ENCODE data around the gene SPPL2A. TPM values are rescaled to one million over a fixed set of nuclear protein-coding genes. Genes with fewer than 3 reads are reported as not detected.
"Not testable (repeated sequence)": the region's sequence is repeated elsewhere in the genome, so short reads cannot be mapped to it uniquely, and the experiment has no call there.

The SPPL2A gene
- total RNA-seq, 1 donor from 2014 or later, result 55.0 TPM

- no peak overlapping the region for H3K4me3 Mint-ChIP-seq
- H3K4me1 Mint-ChIP-seq, result no peaks in the 10 kb centered on the region
- peaks cover 4% of the 10 kb centered on the region for H3K36me3 Mint-ChIP-seq (ENCODE audit: low read depth)
- H3K9me3 Mint-ChIP-seq, result no peaks in the 10 kb centered on the region
- no peak for DNase-seq (ENCODE audit: low read depth, low spot score)
- H3K27ac Mint-ChIP-seq (ENCODE audit: unreplicated experiment), result no peak overlapping the region
- no peak for TF ChIP-seq CTCF (conservative IDR thresholded peaks at IDR 0.05)
- H3K27me3 Mint-ChIP-seq (ENCODE audit: low read depth), result no peaks in the 10 kb centered on the region
Observed at GRCh38 chr15:50702762-50703334, 62.7 kb downstream of the SPPL2A start.

- Mint-ChIP-seq H3K4me3 (no peak overlapping the region), H3K4me1 (no peaks in the 10 kb centered on the region), H3K9me3 (no peaks in the 10 kb centered on the region), H3K36me3 (ENCODE audit: low read depth) (no peaks in the 10 kb centered on the region), H3K27me3 (ENCODE audit: low read depth) (no peaks in the 10 kb centered on the region), H3K27ac (ENCODE audit: unreplicated experiment) (no peak overlapping the region)
- no peak for DNase-seq (ENCODE audit: low read depth, low spot score)
- TF ChIP-seq CTCF (conservative IDR thresholded peaks at IDR 0.05), result no peak
Observed at GRCh38 chr15:50698101-50698500, 67.4 kb downstream of the SPPL2A start.

- no peak for TF ChIP-seq CTCF (conservative IDR thresholded peaks at IDR 0.05)
- no peaks in the 10 kb centered on the region for H3K27me3 Mint-ChIP-seq (ENCODE audit: low read depth)
Observed at GRCh38 chr15:50697109-50697797, 68.3 kb downstream of the SPPL2A start.

GRCh38 chr15:50694634-50695165 lies 70.8 kb downstream of the SPPL2A start:
- H3K27me3 Mint-ChIP-seq (ENCODE audit: low read depth); H3K4me3 Mint-ChIP-seq; H3K9me3 Mint-ChIP-seq; H3K36me3 Mint-ChIP-seq (ENCODE audit: low read depth); DNase-seq (ENCODE audit: low read depth, low spot score); H3K4me1 Mint-ChIP-seq; H3K27ac Mint-ChIP-seq (ENCODE audit: unreplicated experiment): not testable (repeated sequence)

More at GRCh38 chr15:50697109-50697797, 68.3 kb downstream of the SPPL2A start:
- Mint-ChIP-seq H3K36me3 (ENCODE audit: low read depth) (no peaks in the 10 kb centered on the region), H3K27ac (ENCODE audit: unreplicated experiment) (no peak overlapping the region), H3K9me3 (no peaks in the 10 kb centered on the region), H3K4me1 (no peaks in the 10 kb centered on the region), H3K4me3 (no peak overlapping the region)
- no peak for DNase-seq (ENCODE audit: low read depth, low spot score)

GRCh38 chr15:50687302-50687902 lies 78.1 kb downstream of the SPPL2A start:
- peak overlapping the region; percentile 95 for H3K4me3 Mint-ChIP-seq
- TF ChIP-seq CTCF (conservative IDR thresholded peaks at IDR 0.05), result no peak
- H3K27me3 Mint-ChIP-seq (ENCODE audit: low read depth), result no peaks in the 10 kb centered on the region
- peak overlapping the region; percentile 89 for H3K27ac Mint-ChIP-seq (ENCODE audit: unreplicated experiment)
- no peaks in the 10 kb centered on the region for H3K36me3 Mint-ChIP-seq (ENCODE audit: low read depth)
- H3K9me3 Mint-ChIP-seq, result no peaks in the 10 kb centered on the region
- peaks cover 35% of the 10 kb centered on the region for H3K4me1 Mint-ChIP-seq
- no peak for DNase-seq (ENCODE audit: low read depth, low spot score)
